GM18909 (cell line): ENCODE results near the gene LMOD1.
"Not testable (repeated sequence)": the region's sequence is repeated elsewhere in the genome, so short reads cannot be mapped to it uniquely, and the experiment has no call there.

Experiments used
- ATAC-seq: cut with Tn5 transposase; IDR thresholded peaks from one replicate; pipeline ENCODE4 v1.9.1; 2021; ENCODE audit warnings: mild to moderate bottlenecking; ENCODE audit not compliant: unreplicated experiment, poor library complexity

LMOD1 gene

GRCh38 chr1:201921952-201922558, 24.3 kb downstream of the LMOD1 start:
- ATAC-seq = no peak

DNA sequence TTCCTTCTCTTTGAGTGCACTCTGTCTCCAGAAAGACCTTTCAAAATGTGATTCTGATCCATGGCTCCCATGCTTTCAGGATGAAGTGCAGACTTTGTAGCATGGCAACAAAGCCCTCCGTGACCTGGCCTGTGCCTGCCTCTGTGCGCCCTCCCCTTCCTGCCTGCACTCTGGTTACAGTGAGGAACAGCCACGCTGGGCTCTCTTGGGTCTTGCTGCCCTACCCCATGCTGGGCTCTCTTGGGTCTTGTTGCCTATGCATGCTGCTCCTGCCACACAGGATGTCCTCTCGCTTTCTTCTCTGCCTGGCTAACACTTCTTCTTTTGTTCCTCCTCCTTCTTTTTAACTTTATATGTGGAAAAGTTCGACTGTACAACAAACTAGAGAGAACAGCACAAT, 28.0 kb downstream of the LMOD1 start:
- ATAC-seq = no peak

DNA sequence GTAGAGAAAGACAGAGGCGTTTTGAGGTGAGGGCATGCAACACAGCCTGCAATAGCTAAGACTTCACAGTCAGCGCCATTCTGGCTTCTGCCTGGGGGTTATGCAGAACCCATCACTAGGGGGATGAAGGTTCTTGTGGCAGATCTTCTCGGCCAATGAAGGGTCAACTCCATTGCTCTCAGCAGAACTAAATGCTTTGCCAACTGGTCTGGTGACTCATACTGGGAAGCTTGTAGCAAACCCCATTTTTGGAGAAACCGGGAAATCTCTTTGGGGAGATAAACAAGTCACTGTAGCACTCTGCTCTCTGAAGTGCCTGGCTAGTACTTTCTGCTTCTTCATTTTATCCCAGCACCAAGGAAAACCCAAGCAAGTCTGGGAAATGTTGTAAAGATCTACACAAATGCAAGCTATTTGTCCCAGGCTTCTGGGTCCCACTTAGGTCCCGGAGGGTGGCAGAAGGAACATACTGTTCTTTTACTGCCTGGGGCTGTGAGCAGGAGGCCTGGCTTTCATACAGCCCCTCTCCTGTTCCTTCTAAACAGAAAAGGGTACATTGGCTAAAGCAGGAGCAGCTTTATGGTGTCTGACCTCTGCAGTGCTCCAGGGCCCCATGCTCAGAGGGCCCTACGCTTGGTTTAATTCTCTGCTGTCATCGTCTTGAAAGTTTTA, 28.9 kb downstream of the LMOD1 start:
- no peak for ATAC-seq

- ATAC-seq = no peak
These were observed 29.6 kb downstream of the LMOD1 start for GRCh38 chr1:201916649-201917249.

DNA sequence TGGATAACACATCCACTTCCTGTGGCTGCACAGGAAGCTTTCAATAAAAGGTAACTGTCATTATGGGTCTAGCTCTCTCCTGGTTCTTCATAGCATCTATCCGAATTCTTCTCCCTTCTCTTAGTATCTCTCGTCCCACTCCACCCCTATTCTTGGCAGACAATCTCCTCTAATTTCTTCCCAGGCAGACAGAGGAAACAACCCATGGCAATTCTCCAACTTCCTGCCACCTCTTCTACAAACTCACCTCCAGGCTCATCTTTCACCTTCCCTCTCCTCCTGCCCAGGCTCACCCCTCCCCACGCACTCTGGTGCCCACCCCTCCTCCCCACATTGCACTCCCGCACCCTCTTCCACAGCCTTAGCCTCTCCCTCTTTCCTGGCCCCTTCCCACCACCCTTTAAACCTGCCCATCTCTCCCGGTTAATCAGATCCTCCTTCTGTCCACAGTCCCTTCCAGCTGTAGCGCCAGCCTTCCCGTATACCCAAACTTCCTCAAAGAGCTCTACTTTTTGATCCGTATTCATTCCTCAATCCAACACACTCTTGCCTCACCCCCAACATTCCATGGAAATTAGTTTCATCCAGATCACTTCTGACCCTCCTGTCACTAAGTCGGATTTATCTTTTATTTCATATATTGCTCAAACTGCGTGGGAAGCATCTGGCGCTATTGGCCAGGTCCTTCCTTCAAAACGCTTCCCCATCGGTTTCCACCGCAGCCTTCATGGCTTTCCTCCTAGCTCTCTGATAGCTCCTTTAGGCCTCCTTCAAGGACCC, 31.7 kb downstream of the LMOD1 start:
- no peak for ATAC-seq

- no peak for ATAC-seq
These were observed 33.5 kb downstream of the LMOD1 start for GRCh38 chr1:201912832-201913231.

DNA sequence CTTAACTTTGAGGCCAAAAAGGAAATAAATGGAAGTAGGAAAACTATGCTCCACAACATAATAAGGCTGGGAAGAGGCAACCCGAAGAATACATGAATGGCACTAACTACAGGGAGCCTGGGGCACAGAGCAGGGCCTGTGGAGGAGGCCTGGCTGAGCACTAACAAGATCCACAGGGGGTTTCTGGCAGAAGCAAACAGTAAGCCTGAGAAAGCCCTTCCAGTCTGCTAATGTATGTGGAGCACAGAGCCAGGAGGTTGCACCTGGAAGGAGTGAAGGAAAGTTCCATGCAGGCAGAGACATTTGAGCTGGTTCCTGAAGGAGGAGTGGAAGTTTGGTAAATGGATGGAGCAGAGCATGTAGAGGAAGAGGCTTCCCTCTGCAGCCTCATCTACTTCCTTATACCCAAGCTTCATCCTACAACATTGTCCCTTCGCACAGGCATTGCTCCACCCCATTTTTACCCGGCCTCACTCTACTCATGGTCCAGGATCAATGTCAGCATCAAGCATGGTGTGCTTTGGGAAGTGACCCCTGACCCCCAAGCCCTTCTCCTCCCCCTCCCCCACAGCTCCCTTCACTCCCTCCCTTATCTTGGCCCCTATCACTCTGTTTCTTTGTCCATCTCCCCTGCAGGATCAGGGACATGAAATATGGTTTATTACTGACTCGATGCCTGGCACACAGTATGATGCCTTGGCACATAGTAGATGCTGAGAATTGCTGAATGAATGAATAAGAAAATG, 34.3 kb downstream of the LMOD1 start:
- ATAC-seq = no peak

- ATAC-seq = no peak
These were observed 38.7 kb downstream of the LMOD1 start for GRCh38 chr1:201907621-201908020.

GRCh38 chr1:201906336-201906735, 40.0 kb downstream of the LMOD1 start:
- ATAC-seq = no peak

GRCh38 chr1:201905234-201905890, 41.0 kb downstream of the LMOD1 start:
- no peak for ATAC-seq

- ATAC-seq = no peak
These were observed 41.8 kb downstream of the LMOD1 start for GRCh38 chr1:201904579-201904978.

GRCh38 chr1:201903135-201903534, 43.2 kb downstream of the LMOD1 start:
- ATAC-seq = no peak

DNA sequence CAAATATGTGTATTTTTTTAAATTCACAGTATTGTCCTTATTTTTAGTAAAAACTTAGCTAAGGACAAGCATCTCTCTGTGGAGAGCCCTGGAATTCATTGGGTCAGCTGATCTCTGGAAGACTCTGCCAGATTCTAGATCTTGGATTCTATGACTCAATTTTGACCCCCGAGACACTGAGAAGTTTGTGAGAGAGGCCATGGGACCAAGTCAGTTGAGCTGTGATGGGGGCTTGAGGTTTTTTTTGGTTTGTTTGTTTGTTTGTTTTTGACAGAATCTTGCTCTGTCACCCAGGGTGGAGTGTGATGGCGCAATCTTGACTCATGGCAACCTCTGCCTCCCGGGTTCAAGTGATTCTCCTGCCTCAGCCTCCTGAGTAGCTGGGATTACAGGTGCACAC, 44.1 kb downstream of the LMOD1 start:
- ATAC-seq = no peak

DNA sequence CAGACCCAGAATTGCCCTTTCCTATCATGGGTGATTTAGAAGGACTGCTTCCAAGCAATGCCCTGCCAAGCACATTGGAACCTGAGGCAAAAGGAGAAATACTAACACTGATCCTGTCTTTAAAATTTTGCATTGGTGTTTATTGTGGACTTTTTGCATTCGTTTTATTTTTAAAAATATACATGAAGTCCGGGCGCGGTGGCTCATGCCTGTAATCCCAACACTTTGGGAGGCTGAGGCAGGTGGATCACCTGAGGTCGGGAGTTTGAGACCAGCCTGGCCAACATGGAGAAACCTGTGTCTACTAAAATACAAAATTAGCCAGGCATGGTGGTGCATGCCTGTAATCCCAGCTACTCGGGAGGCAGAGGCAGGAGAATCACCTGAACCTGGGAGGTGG, 45.3 kb downstream of the LMOD1 start:
- ATAC-seq = not testable (repeated sequence)

DNA sequence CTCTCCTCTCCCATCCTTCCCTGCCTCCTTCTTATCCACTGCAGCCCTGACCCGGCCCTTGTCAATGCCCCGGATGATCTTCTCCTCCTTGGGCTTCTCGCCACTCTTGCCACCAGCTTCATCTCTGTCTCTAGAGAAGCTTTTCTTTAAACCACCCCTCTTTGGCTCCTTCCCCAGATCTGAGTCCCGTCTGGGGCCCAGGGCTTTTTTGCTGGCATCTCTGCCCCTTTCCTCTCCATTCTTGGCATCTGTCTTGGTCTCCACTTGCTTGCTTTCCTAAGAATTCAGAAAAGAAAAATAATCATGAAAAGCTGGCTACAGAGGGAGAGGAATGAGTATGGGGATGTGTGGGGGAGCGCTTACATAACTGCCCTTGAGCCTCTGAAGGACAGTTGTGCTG, 45.9 kb downstream of the LMOD1 start:
- no peak for ATAC-seq

GRCh38 chr1:201899683-201900429, 46.5 kb downstream of the LMOD1 start:
- ATAC-seq = no peak

GRCh38 chr1:201898992-201899391, 47.4 kb downstream of the LMOD1 start:
- no peak for ATAC-seq

GRCh38 chr1:201898240-201898894, 48.0 kb downstream of the LMOD1 start:
- ATAC-seq = no peak

GRCh38 chr1:201896951-201897391, 49.4 kb downstream of the LMOD1 start:
- no peak for ATAC-seq
